NCI-H146 (cell line): ENCODE results near the gene RXRB.
A peak's percentile ranks its signal among the peaks of the same experiment; 100 is the strongest.

Experiments used
- DNase-seq: peaks from one replicate; lab custom pipeline; 2025; lab: John Stamatoyannopoulos, UW

Gene RXRB

GRCh38 chr6:33197431-33198048 is 2.9 kb downstream of the RXRB start:
- peak; percentile 40 for DNase-seq

- no peak for DNase-seq
Observed at GRCh38 chr6:33195304-33196165, 4.9 kb downstream of the RXRB start.

- DNase-seq = no peak
Observed at GRCh38 chr6:33194431-33194979, 6.0 kb downstream of the RXRB start.

GRCh38 chr6:33193619-33194018 is 6.8 kb downstream of the RXRB start:
- DNase-seq = no peak

- DNase-seq = peak; percentile 54
Observed at GRCh38 chr6:33192671-33193602, 7.5 kb downstream of the RXRB start.

- peak; percentile 35 for DNase-seq
Observed at GRCh38 chr6:33192105-33192646, 8.3 kb downstream of the RXRB start, which contains the start of gene COL11A2. Gene COL11A2 (minus strand): TSS chr6:33192467. CDS start chr6:33192240, 227 bp downstream.

- no peak for DNase-seq
Observed at GRCh38 chr6:33191383-33192104, 8.9 kb downstream of the RXRB start.

- DNase-seq = no peak
Observed at GRCh38 chr6:33190504-33191107, 9.9 kb downstream of the RXRB start.

GRCh38 chr6:33189625-33190448 is 10.6 kb downstream of the RXRB start:
- DNase-seq = no peak

- DNase-seq = no peak
Observed at GRCh38 chr6:33189164-33189563, 11.3 kb downstream of the RXRB start.

- DNase-seq = no peak
Observed at GRCh38 chr6:33187809-33188208, 12.7 kb downstream of the RXRB start.

GRCh38 chr6:33185654-33186187 is 14.7 kb downstream of the RXRB start:
- no peak for DNase-seq

- no peak for DNase-seq
Observed at GRCh38 chr6:33185190-33185589, 15.3 kb downstream of the RXRB start.

GRCh38 chr6:33183071-33183683 is 17.3 kb downstream of the RXRB start:
- DNase-seq = no peak

GRCh38 chr6:33181141-33181540 is 19.3 kb downstream of the RXRB start:
- no peak for DNase-seq

GRCh38 chr6:33178755-33179475 is 21.6 kb downstream of the RXRB start:
- DNase-seq = no peak

GRCh38 chr6:33177552-33178446 is 22.7 kb downstream of the RXRB start:
- no peak for DNase-seq
